ENCODE results near the gene HUS1B. TPM values are rescaled to one million over a fixed set of nuclear protein-coding genes. Genes with fewer than 3 reads are reported as not detected.

Gene HUS1B
- total and polyA plus RNA-seq, 2 of the 13 experiments (the other 11 are each of a cell fraction or from before 2014, with no cell fraction given): 0.18 to 0.40 TPM

DNA sequence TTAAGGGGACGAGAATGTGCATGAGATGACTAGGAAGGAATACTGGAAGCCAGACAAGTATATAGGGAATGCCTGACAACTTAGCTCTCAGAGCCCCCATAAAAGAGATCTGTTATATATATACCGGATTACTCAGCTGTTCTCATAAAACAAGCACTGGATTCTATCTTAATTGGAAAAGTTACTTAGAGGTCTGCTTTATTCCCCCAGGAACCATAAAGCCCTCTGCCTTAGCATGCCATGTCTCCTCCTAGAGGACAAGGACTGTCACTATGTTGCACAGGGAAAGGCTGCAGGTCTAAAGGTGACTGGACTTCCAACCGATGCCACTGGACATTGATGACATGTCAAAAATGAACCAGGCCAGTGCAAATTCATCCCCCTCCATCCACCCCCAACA, 29.6 kb upstream of the HUS1B start:
- H3K4me3 ChIP-seq (replicated peaks in 1 of 3; ENCODE audit: insufficient read depth in 1 of 3, low read depth in 2 of 3, low read length in 3 of 3): no peak overlapping the region
- no peak overlapping the region for H2AFZ ChIP-seq (ENCODE audit: low read length)
- TF ChIP-seq, protein P1, sequence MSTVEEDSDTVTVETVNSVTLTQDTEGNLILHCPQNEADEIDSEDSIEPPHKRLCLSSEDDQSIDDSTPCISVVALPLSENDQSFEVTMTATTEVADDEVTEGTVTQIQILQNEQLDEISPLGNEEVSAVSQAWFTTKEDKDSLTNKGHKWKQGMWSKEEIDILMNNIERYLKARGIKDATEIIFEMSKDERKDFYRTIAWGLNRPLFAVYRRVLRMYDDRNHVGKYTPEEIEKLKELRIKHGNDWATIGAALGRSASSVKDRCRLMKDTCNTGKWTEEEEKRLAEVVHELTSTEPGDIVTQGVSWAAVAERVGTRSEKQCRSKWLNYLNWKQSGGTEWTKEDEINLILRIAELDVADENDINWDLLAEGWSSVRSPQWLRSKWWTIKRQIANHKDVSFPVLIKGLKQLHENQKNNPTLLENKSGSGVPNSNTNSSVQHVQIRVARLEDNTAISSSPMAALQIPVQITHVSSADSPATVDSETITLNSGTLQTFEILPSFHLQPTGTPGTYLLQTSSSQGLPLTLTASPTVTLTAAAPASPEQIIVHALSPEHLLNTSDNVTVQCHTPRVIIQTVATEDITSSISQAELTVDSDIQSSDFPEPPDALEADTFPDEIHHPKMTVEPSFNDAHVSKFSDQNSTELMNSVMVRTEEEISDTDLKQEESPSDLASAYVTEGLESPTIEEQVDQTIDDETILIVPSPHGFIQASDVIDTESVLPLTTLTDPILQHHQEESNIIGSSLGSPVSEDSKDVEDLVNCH (CRISPR knock-in tag; IDR thresholded peaks at IDR 0.05): no peak
- no peak for TF ChIP-seq BCL6 (CRISPR knock-in tag; IDR thresholded peaks at IDR 0.05)
- no peak for TF ChIP-seq MBNL3 (CRISPR knock-in tag; conservative IDR thresholded peaks at IDR 0.05)
- 0 out of 2 replicates have a peak, but pooled peaks have one; percentile 23 for TF ChIP-seq STAG1 (CRISPR knock-in tag; IDR thresholded peaks at IDR 0.05)
- TF ChIP-seq, protein P2, sequence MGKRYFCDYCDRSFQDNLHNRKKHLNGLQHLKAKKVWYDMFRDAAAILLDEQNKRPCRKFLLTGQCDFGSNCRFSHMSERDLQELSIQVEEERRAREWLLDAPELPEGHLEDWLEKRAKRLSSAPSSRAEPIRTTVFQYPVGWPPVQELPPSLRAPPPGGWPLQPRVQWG (CRISPR knock-in tag; IDR thresholded peaks at IDR 0.05; ENCODE audit: borderline replicate concordance, low read depth): no peak
- peak; percentile 53 for TF ChIP-seq HNF4A (CRISPR knock-in tag; IDR thresholded peaks at IDR 0.05)
- peak in 1 of 2 experiments; percentile 53; a peak in 1 of 4 replicates for TF ChIP-seq MAFK (conservative IDR thresholded peaks at IDR 0.05 in 1 of 2, IDR thresholded peaks at IDR 0.05 in 1 of 2; ENCODE audit: low read length in 2 of 2)
- TF ChIP-seq RAD21 (CRISPR knock-in tag; IDR thresholded peaks at IDR 0.05): peak; percentile 12; the same call in 1 of the 2 replicates
- TF ChIP-seq, protein P3, sequence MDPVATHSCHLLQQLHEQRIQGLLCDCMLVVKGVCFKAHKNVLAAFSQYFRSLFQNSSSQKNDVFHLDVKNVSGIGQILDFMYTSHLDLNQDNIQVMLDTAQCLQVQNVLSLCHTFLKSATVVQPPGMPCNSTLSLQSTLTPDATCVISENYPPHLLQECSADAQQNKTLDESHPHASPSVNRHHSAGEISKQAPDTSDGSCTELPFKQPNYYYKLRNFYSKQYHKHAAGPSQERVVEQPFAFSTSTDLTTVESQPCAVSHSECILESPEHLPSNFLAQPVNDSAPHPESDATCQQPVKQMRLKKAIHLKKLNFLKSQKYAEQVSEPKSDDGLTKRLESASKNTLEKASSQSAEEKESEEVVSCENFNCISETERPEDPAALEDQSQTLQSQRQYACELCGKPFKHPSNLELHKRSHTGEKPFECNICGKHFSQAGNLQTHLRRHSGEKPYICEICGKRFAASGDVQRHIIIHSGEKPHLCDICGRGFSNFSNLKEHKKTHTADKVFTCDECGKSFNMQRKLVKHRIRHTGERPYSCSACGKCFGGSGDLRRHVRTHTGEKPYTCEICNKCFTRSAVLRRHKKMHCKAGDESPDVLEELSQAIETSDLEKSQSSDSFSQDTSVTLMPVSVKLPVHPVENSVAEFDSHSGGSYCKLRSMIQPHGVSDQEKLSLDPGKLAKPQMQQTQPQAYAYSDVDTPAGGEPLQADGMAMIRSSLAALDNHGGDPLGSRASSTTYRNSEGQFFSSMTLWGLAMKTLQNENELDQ (CRISPR knock-in tag; IDR thresholded peaks at IDR 0.05; ENCODE audit: borderline replicate concordance): no peak
- TF ChIP-seq, protein P4, sequence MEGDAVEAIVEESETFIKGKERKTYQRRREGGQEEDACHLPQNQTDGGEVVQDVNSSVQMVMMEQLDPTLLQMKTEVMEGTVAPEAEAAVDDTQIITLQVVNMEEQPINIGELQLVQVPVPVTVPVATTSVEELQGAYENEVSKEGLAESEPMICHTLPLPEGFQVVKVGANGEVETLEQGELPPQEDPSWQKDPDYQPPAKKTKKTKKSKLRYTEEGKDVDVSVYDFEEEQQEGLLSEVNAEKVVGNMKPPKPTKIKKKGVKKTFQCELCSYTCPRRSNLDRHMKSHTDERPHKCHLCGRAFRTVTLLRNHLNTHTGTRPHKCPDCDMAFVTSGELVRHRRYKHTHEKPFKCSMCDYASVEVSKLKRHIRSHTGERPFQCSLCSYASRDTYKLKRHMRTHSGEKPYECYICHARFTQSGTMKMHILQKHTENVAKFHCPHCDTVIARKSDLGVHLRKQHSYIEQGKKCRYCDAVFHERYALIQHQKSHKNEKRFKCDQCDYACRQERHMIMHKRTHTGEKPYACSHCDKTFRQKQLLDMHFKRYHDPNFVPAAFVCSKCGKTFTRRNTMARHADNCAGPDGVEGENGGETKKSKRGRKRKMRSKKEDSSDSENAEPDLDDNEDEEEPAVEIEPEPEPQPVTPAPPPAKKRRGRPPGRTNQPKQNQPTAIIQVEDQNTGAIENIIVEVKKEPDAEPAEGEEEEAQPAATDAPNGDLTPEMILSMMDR (CRISPR knock-in tag; IDR thresholded peaks at IDR 0.05): peak; percentile 61
- TF ChIP-seq TEAD3 (CRISPR knock-in tag; optimal IDR thresholded peaks at IDR 0.05; ENCODE audit: borderline replicate concordance): peak; percentile 44
- no peaks in the 10 kb centered on the region; a peak in 1 of 5 replicates for H3K36me3 ChIP-seq (replicated peaks in 1 of 2; ENCODE audit: control insufficient read depth in 1 of 2, insufficient read depth in 2 of 2, low read length in 2 of 2)
- no peaks in the 10 kb centered on the region for H3K9me3 ChIP-seq (ENCODE audit: low read length)
- in situ Hi-C loops (cut with HindIII; ENCODE audit: extremely low pct_ligation_motif_present, low pct_unique_long_range_greater_than_20kb): no loop called here
- peaks cover 31% of the 10 kb centered on the region for H3K79me2 ChIP-seq (ENCODE audit: insufficient read depth, low read length)
- H3K4me1 ChIP-seq (ENCODE audit: insufficient read depth, low read length): peaks cover 14% of the 10 kb centered on the region
- intact Hi-C loops (cut with micrococcal nuclease; ENCODE audit: unreplicated experiment): no loop called here
- no TSS peak for BruUV-seq (replicated peaks)
- ATAC-seq (peak; percentile 94), FAIRE-seq (peak; percentile 91), DNase-seq (ENCODE audit: low spot score) (peak; percentile 42)
- ChIA-PET CTCF (ENCODE audit: low intra/inter-chr PET ratio, low total read pairs) (no interaction called here), POLR2A (no interaction called here)
- H4K20me1 ChIP-seq (ENCODE audit: insufficient read depth, low read length): no peaks in the 10 kb centered on the region
- no peaks in the 10 kb centered on the region for H3K27me3 ChIP-seq (ENCODE audit: control insufficient read depth in 1 of 2, insufficient read depth in 2 of 2, low read length in 2 of 2)
- no peak overlapping the region for H3K27ac ChIP-seq (ENCODE audit: extremely low read length, insufficient read depth, low read length)
- H3K9ac ChIP-seq (ENCODE audit: insufficient read depth, low read depth, low read length): no peak overlapping the region
- WGBS (ENCODE audit: low lambda C conversion rate): 66% methylated on average over 3 of the region's 3 CpGs
- H3K4me2 ChIP-seq (ENCODE audit: low read depth, low read length): no peak overlapping the region
